ENCODE data around the gene PLOD2. TPM values are rescaled to one million over a fixed set of nuclear protein-coding genes. Genes with fewer than 3 reads are reported as not detected.

The PLOD2 gene
- total RNA-seq, 2 experiments from 2014 or later: not detected

DNA sequence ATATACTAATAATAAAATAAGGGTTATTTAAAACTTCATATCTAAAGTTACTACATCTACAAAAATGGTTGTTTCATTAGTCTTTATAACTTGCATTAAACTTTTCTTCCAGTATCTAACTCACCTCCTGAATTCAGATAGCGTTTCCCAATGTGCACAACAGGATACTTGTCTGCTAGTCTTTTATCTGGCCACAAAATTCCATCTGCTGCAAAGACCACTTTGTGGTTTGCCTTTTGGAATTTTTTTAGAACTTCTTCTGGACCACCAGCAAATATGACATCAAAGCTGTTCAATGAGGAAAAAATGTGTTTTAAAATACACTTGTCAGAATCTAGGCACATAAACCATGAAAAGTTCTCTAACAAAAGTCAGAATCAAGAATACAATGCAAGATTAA lies 50.8 kb downstream of the PLOD2 start:
- H3K4me2 ChIP-seq (ENCODE audit: low read length): no peak overlapping the region
- BruUV-seq (replicated peaks): no TSS peak
- no peaks in the 10 kb centered on the region for H3K4me1 ChIP-seq (ENCODE audit: insufficient read depth, low read length, poor library complexity, severe bottlenecking)
- no peak overlapping the region for H2AFZ ChIP-seq (ENCODE audit: low read length)
- no peaks in the 10 kb centered on the region for H3K36me3 ChIP-seq (ENCODE audit: insufficient read depth, low read length)
- DNase-seq (ENCODE audit: low spot score): no peak
- H3K9me3 ChIP-seq (ENCODE audit: low read length): no peaks in the 10 kb centered on the region
- H3K27ac ChIP-seq (ENCODE audit: low read depth, low read length, poor library complexity, severe bottlenecking): no peak overlapping the region
- TF ChIP-seq, protein P1, sequence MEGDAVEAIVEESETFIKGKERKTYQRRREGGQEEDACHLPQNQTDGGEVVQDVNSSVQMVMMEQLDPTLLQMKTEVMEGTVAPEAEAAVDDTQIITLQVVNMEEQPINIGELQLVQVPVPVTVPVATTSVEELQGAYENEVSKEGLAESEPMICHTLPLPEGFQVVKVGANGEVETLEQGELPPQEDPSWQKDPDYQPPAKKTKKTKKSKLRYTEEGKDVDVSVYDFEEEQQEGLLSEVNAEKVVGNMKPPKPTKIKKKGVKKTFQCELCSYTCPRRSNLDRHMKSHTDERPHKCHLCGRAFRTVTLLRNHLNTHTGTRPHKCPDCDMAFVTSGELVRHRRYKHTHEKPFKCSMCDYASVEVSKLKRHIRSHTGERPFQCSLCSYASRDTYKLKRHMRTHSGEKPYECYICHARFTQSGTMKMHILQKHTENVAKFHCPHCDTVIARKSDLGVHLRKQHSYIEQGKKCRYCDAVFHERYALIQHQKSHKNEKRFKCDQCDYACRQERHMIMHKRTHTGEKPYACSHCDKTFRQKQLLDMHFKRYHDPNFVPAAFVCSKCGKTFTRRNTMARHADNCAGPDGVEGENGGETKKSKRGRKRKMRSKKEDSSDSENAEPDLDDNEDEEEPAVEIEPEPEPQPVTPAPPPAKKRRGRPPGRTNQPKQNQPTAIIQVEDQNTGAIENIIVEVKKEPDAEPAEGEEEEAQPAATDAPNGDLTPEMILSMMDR (conservative IDR thresholded peaks at IDR 0.05; ENCODE audit: low read length): no peak
- no peaks in the 10 kb centered on the region for H3K79me2 ChIP-seq (ENCODE audit: insufficient read depth, low read depth, low read length)
- H4K20me1 ChIP-seq (ENCODE audit: insufficient read depth, low read length): no peaks in the 10 kb centered on the region
- POLR2A ChIA-PET: no interaction called here
- intact Hi-C loops (cut with micrococcal nuclease; ENCODE audit: unreplicated experiment): no loop called here
- 0 out of 2 replicates have a peak, but pooled peaks cover 4% of the 10 kb centered on the region for H3K9me2 ChIP-seq (ENCODE audit: insufficient read depth, low read length)
- H3K4me3 ChIP-seq (ENCODE audit: low read depth, low read length, poor library complexity, severe bottlenecking): no peak overlapping the region
- CTCF ChIA-PET (ENCODE audit: unreplicated experiment): no interaction called here

DNA sequence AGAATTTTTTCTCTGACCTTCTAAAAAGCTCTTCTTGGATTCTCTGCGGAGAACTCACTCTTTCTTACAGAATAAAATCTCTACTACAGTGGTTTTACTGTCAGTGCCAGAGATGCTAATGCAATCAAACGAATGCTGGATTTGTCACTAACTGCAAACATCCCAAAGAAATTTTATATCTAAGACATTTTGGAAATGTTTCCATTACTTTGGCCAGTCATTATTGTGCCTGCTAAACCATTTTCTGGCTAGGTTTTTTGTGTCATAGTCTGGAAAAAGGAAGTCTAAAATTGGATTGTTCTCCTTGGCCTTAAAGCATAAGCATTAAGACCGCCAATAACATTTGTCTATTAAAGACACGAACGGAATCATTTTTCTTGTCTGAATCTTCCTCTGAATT lies 54.0 kb downstream of the PLOD2 start:
- TF ChIP-seq, protein P1 (conservative IDR thresholded peaks at IDR 0.05; ENCODE audit: low read length): no peak
- no peak for TF ChIP-seq EZH2phosphoT487 (IDR thresholded peaks at IDR 0.05; ENCODE audit: borderline replicate concordance, low read depth, low read length)
- DNase-seq (ENCODE audit: low spot score): no peak
- H4K20me1 ChIP-seq (ENCODE audit: insufficient read depth, low read length): no peaks in the 10 kb centered on the region
- H3K4me1 ChIP-seq (ENCODE audit: insufficient read depth, low read length, poor library complexity, severe bottlenecking): no peaks in the 10 kb centered on the region
- H3K4me3 ChIP-seq (ENCODE audit: low read depth, low read length, poor library complexity, severe bottlenecking): no peak overlapping the region
- ChIA-PET CTCF (ENCODE audit: unreplicated experiment) (no interaction called here), POLR2A (no interaction called here)
- no peak overlapping the region for H3K4me2 ChIP-seq (ENCODE audit: low read length)
- BruUV-seq (replicated peaks): no TSS peak
- no peaks in the 10 kb centered on the region for H3K79me2 ChIP-seq (ENCODE audit: insufficient read depth, low read depth, low read length)
- no peak overlapping the region for H3K27ac ChIP-seq (ENCODE audit: low read depth, low read length, poor library complexity, severe bottlenecking)
- no peaks in the 10 kb centered on the region for H3K36me3 ChIP-seq (ENCODE audit: insufficient read depth, low read length)
- intact Hi-C loops (cut with micrococcal nuclease; ENCODE audit: unreplicated experiment): no loop called here
- 0 out of 2 replicates have a peak, but pooled peaks cover 4% of the 10 kb centered on the region for H3K9me2 ChIP-seq (ENCODE audit: insufficient read depth, low read length)
- H2AFZ ChIP-seq (ENCODE audit: low read length): no peak overlapping the region
- no peaks in the 10 kb centered on the region for H3K9me3 ChIP-seq (ENCODE audit: low read length)

DNA sequence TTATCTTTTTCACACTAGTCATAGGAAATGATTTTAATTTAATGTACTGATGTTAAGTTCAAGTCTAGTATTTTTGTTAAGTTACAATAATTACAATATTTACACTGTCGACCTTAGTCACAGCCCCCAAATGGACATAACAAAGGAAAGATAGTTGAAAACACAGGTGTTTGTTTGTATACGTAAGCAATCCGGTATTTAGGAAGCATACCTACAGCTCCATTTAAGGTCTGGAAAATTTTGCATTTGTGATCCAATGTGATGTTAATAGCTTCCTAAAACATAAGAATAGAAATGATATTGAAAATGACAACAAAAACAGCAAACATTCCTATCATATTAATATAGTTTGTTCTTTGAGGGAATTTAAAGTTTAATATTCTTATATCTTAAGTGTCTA lies 56.9 kb downstream of the PLOD2 start:
- H3K27ac ChIP-seq (ENCODE audit: low read depth, low read length, poor library complexity, severe bottlenecking): no peak overlapping the region
- H2AFZ ChIP-seq (ENCODE audit: low read length): no peak overlapping the region
- ChIA-PET CTCF (ENCODE audit: unreplicated experiment) (no interaction called here), POLR2A (interaction anchor here (0.6 to 1.2 kb wide), 2 partner anchors 13 to 1950 kb away, joined by 3 to 4 read pairs; no protein-coding TSS in a partner anchor)
- TF ChIP-seq EZH2phosphoT487 (IDR thresholded peaks at IDR 0.05; ENCODE audit: borderline replicate concordance, low read depth, low read length): no peak
- TF ChIP-seq, protein P1 (conservative IDR thresholded peaks at IDR 0.05; ENCODE audit: low read length): no peak
- 0 out of 2 replicates have a peak, but pooled peaks cover 4% of the 10 kb centered on the region for H3K9me2 ChIP-seq (ENCODE audit: insufficient read depth, low read length)
- no peaks in the 10 kb centered on the region for H3K36me3 ChIP-seq (ENCODE audit: insufficient read depth, low read length)
- no peaks in the 10 kb centered on the region for H3K79me2 ChIP-seq (ENCODE audit: insufficient read depth, low read depth, low read length)
- no peaks in the 10 kb centered on the region for H3K9me3 ChIP-seq (ENCODE audit: low read length)
- H4K20me1 ChIP-seq (ENCODE audit: insufficient read depth, low read length): no peaks in the 10 kb centered on the region
- no peak overlapping the region for H3K4me3 ChIP-seq (ENCODE audit: low read depth, low read length, poor library complexity, severe bottlenecking)
- DNase-seq (ENCODE audit: low spot score): no peak
- H3K4me1 ChIP-seq (ENCODE audit: insufficient read depth, low read length, poor library complexity, severe bottlenecking): no peaks in the 10 kb centered on the region
- H3K4me2 ChIP-seq (ENCODE audit: low read length): no peak overlapping the region
- no TSS peak for BruUV-seq (replicated peaks)
- intact Hi-C loops (cut with micrococcal nuclease; ENCODE audit: unreplicated experiment): no loop called here

Measured in OCI-LY7 (cell line).